ENCODE measurements around the gene WASF3. TPM values are rescaled to one million over a fixed set of nuclear protein-coding genes. Genes with fewer than 3 reads are reported as not detected.

Gene WASF3
- total RNA-seq, 1 donor from 2014 or later = not detected

DNA sequence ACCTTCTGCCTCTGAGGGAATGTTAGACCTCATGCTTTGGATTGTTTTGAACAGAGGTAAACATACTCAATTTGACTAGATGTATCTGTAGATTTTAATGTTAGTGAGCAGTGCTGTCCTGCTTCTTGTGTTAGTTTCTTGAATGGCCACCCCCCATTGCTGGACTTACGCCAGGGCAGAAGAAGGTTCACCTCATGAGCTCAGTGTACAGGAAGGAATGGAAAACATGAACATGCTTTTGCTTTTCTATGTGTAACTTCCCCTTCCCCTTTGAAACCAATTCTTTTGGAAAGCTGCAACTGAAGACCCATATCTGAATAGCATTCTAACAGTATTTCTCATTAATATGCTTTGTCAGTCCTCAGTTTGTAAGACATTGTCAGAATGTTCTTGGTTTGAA is 32.3 kb downstream of the WASF3 start:
- intact Hi-C loops (cut with micrococcal nuclease) = no loop called here

DNA sequence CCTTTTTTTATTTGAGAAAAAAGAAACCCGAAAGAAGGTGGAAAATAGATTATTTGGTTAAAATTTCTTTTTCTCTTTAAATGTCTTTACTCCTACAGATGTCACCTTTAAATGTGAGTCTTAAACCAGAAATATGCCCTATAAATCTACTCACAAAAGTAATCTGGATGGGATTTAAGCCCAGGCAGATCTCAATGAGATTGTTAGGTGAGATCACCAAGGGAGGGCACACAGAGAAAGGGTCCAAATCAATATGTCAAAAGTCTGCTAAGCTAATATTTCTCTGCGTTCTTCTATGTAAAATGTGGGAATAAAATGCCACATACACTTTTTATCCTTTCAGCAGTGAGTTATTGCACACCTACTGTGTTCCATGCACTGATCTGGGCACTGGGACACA is 32.9 kb downstream of the WASF3 start:
- intact Hi-C loops (cut with micrococcal nuclease) = no loop called here

DNA sequence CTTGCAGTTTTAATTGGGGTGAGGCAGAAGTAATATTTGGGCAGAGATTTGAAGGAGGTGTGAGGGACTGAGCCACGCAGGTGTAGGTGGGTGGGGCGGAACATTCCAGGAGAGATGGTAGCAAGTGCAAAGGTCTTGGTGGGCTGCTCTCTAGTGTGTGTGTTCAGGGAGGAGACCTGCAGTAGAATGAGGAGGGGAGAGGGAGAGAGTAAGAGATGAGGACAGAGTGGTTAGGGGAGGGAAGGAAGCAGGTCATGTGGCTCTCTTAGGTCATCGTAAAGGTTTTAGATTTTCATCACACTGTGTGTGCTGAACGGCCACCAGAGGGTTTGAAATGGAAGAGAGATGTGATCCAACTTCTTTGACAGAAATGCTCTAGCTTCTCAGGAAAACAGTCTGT is 33.5 kb downstream of the WASF3 start:
- intact Hi-C loops (cut with micrococcal nuclease) = no loop called here

DNA sequence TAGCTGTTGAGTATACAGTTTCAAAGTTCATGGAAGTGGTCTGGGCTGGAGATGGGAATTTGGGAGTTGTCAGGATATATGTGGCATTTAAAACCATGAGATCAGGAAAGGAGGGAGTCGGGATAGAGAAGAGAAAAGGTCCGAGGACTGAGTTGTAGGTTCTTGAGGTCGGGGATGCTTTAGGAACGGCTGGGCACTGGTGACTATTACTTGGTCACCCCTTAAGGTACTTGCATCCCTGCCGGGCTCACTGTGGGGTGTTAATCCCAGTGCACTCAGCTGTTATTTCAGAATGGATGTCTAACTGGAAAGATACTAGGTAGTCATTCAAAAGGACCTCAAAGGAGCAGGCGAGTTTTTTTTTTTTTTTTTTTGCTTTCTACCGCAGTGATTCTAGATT is 34.2 kb downstream of the WASF3 start:
- intact Hi-C loops (cut with micrococcal nuclease) = no loop called here

DNA sequence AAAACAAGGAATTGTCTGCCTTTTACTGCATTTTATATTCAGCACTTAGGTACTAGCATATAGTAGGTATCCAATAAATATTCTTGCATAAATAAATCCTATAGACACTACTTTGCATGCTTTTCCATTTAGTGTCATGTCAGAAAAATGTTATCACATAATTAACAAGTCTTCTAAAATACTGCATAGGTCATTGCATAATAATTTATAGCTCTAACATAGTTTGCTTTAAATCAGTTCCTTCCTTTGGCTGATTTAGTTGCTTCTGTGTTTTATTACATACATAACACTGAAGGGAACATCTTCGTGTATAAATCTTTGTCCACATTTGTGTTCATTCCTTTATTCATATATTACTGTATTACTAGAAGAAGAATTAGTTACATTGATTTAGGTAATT is 36.2 kb downstream of the WASF3 start:
- intact Hi-C loops (cut with micrococcal nuclease) = no loop called here

DNA sequence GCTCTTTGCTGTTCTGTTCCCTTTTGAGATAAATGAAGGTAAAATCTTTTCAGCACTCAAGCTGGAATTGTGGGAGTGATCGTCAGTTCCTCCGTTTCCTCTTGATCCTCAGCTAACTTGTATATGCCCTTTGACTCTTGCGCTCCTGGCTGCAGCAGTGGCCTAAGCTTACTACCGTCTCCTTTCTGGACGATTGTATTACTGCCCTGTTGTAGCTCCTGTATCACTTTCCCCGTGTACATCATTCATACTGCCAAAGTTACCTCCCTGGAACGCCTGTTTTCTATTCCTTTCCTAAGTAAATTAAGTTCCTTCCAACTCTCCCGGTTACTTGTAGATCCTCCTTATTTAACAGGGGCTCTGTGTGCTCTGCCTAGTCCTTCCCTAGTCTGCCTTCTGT is 36.9 kb downstream of the WASF3 start:
- intact Hi-C loops (cut with micrococcal nuclease) = no loop called here

DNA sequence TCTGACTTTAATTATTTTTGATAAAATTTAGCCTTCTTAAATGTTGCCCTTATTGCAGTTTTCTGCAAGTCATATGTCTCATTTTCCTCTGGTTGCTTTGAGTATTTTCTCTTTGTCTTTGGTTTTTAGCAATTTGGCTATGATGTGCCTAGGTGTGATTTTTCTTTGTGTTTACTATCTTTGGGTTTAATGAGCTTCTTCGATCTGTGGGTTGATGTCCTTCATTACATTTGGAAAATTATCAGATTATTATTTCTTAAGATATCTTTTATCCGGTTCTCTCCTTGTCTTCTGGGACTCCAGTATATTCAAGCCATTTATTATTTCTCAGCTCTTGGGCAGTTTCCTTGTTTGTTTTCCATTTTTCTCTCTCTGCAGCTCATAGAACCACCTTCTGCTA is 39.0 kb downstream of the WASF3 start:
- intact Hi-C loops (cut with micrococcal nuclease) = no loop called here

DNA sequence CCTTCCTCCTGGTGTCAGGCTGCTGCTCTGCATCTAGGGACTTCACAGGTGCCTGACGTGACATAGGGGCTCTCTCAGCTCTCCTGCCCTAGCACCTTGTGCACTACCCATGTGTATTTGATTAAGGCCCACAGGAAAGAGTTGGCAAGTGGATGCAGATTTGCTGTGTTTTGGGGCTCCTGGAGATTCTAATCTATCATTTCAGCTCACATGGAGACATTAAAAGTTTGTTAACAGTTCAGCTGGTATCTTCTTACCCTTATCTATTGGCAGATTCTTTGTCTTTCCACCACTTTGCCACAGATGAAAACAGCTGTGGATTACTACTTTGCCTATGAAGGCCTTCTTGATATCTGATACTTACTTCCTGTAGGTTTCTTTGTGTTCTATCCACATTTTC is 41.9 kb downstream of the WASF3 start:
- intact Hi-C loops (cut with micrococcal nuclease) = no loop called here

DNA sequence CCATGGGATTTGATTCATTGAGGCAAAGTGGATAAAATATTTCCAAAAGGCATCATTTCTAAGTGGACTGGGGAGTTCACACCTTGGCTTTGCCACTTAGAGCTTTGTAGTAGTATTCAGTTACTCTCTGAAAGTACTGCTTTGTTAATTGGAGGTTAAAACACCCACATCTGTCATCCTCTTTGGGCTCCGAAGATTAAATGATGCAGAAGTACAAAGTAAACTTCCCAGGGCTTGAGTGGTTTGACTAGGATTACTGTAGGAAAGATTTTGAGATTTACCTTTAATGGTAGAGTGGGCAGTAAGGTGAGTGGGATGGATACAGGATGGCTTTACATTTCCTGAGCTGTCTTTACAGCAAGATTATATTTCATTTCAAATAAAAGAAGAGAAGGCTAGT is 42.4 kb downstream of the WASF3 start:
- intact Hi-C loops (cut with micrococcal nuclease) = no loop called here

DNA sequence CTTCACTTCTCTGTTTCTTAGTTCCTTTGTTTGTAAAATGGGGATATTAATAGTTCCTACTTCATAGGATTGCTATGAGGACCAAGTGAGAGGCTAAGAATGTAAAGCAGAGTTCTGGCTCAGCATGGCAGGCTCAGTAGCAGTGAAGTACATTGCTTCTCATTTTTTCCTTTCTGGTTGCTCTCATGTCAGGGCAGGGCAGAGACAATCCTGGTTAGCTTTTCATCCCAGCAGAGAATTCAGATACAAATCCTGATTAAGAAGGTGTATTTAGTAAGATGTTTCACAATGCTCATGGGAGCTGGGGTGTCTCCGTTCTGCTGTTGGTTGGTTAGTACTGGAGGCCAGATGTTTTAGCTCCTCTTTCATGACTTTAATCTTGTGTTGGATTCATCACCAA is 42.9 kb downstream of the WASF3 start:
- intact Hi-C loops (cut with micrococcal nuclease) = no loop called here

DNA sequence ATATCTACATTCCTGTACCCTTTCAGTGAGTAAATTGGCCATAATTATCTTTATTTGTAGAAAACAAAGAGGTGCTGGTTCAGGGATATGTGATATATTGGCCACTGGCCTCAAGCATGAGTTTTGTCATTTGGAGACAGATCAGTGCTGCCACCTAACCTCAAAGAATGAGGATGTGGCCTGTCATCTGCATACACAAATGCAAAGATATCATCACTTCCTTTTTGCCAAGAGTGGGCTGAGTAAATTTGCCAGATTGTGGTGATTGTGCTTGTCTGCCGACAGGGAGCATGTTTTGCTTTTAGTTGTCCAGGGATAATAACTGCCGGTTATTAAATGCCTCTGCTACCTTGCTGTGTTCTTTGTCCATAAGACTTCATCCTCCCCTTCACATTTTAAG is 44.2 kb downstream of the WASF3 start:
- intact Hi-C loops (cut with micrococcal nuclease) = loop anchor here (1.0 kb wide), 1 partner anchor 119 kb away; no protein-coding TSS in a partner anchor

DNA sequence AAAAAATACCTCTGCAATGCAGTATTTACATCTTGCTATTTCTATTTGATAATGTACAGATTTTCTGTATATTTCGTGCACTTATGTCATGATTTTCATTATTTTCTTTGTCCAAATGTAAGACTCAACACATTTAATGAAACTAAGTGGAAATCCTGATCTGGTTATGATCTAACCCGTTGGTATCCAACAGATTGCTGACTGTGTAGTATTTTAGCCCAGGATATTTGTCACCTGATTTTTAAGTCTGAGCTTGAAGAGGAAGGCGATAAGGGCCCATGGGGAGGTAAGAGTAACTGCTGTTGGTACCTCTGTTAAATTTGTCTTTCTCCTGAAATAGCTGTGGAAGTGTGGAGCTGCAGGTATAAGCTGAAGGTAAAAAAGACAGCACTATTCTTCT is 45.3 kb downstream of the WASF3 start:
- intact Hi-C loops (cut with micrococcal nuclease) = no loop called here

DNA sequence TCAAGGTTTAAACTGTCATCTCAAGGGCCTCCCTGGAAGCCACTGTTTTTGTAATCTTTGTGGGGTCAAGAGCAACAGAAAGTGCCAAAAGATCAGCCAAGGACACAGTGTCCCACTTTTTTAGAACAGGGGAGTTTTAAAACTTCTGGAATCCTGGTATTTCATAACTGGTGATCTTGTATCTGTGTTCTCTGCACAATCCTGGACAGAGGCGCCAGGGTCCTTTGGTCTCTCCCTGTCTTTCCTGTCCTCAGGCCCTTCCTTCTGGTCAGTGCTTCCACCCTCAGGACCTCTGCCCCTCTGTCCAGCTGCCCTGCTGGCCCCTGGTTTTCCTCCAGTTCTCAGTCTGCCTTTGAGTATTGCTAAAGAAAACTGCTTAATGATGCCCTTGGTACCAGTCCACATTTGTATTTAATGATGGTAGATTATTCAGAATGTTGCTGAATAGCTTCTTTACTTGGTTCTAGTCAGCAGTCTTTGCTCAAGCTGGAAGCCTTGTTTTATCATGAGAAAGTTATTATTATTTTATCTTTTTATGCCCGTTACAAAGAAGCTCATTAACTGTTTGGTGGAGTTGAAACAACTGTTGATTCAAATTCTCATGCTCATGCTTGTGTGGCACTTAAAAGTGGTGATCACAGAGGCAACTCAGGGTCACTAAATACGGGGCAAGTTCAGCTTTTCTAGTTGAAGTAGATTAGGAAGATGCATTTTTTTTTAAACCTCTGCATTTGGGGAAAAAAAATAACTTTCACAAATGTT is 47.5 kb downstream of the WASF3 start:
- intact Hi-C loops (cut with micrococcal nuclease) = no loop called here

DNA sequence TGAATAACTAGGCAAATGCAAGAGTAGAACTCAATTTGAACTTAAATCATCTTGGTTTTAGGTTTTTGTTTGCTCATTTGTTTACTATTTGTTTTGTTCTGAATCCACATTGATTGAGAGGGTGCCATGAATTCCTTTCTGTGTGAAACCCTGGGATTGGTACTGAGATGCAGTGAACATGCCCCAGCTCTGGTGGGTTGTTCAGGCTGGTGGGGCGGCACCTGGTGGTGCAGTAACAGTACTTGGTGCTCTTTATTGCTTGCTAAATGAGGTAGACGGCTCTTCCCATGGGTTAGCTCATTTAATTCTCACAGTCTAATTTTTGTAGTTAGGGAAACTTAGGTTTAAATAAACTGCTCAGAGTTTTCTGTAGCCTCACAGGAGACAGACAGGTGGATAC is 48.4 kb downstream of the WASF3 start:
- intact Hi-C loops (cut with micrococcal nuclease) = no loop called here

DNA sequence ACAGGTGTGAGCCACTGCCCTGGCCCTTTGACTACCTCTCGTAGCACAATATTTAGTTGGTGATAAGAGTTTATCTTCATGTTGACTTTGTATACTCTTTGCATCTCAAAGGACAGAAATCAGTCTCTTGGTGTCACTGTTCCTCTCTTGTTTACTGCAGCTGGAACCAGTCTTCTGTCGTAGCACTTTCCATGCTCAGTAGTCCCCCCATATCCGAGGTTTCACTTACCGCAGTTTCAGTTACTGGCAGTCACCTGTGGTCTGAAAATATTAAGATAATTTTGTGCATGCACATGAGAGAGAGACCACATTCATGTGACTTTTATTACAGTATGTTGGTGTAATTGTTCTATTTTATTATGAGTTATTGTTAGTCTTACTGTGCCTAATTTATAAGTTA is 49.1 kb downstream of the WASF3 start:
- intact Hi-C loops (cut with micrococcal nuclease) = no loop called here

DNA sequence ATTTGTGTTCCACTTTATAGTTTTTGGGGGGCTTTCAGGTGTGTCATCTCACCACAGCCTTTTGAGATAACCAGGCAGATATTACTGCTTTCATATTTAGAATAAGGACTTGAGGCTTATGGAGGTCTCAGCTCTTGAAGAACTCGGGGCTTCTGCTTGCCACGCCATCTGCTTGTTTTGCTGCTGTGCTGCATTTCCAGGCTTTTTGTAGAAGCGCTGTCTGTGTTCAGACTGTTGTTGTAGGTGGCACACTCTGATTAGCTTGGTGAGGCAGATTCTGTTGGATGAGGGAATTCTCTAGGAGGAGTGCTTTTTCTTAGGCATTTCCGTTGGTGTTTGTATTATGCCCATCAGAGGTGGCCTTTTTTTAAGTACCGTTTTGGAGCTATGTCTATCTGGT is 57.2 kb downstream of the WASF3 start:
- intact Hi-C loops (cut with micrococcal nuclease) = no loop called here

DNA sequence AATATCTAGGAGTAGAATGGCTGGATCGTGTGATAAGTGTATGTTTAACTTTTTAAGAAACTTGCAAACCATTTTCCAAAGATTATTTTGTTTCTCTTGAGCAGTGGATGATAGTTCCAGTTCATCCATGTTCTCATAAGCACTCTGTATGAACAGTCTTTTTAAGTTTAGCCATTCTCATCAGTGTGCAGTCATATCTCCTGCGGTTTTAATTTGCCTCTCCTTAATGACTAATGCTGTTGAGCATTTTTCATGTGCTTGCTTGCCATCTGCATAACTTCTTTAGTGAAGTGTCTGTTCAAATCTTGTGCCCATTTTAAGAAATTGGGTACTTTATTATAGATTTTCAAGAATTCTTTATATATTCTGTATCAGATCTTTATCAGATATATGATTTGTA is 58.6 kb downstream of the WASF3 start:
- intact Hi-C loops (cut with micrococcal nuclease) = no loop called here

DNA sequence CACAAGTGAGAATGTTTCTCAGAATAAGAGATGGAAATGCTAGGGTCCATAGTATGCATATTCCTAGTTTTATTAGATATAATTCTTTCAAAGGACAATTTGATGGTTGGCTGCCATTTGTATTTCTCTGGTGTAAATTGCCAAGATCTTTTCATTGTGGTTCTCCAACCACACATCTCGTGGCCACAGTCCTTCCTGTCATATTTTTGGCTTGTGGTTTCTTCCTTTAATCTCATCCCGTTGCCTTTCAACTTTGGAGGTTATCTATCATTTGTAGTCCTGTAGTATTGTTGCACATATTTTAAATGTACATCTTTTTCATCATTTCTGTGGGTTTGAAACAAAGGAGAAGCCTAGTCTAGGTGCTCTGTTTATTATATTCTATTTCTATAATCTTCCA is 61.2 kb downstream of the WASF3 start:
- intact Hi-C loops (cut with micrococcal nuclease) = no loop called here

DNA sequence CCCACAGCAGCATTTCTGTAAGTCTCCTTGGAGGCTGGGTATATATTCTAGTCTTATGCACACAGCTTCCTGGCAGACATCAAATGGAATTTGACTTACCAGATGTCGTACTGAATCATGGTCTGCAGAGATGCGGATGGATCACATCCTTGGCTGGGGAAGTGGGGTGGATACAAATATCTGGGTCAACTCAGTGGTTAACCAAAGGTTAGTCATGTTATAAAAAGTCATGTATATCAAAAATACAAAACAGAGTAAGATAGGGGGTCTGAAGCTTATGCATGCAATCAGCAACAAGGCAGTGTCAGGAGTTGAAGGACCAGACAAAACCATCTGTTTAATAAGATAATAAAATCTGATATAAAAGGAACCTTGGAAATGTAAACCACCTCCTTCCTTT is 61.9 kb downstream of the WASF3 start:
- intact Hi-C loops (cut with micrococcal nuclease) = no loop called here

DNA sequence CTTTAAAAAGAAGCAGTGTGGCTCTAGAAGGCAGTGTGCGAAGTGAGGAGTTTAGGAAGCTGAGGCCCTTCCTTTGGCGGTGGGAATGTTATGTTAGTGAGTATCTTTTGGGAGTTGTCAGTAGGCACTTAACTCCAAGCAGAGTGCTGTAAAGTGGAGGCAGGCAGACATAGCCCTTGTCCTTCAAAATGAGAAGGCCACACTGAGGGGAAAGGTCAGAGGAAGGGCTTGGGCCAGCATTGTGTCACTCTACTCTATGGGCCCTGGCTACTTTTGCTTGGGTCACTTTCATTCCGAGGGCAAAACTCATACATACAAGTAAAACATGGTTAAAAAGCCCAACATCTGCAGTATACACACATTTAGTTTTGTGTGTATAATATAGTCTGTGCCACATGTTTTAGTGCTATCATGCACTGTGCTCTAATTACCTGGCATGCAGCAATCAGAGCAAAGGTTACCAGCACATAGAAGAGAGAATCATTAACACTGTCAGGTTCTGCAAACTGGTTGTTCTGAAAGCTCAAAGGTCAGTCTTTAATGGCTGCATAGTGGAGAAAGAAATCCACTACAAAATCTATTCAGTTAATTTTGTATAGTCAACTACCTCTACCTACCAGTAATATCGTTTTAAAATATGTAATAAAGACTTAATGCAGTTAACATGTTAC is 64.4 kb downstream of the WASF3 start:
- intact Hi-C loops (cut with micrococcal nuclease) = no loop called here

DNA sequence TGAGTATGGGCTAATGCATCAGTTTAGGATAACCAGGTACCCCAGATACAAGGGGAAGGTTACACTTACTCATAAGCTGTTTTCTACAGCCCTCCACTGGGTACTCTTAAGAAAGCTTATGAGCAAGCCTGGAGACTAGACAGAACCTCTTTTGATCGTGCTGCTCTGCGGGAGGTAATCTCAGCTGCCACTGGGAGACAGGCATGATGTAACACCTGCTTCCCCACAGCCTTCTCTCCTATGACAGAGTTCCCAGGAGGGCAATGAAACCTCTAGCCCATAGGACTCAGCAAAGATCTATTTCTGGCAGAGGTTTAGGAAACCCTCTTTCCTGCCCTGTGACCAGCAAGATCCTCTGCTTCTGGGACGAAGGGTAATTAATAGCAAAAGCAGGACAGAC is 65.6 kb downstream of the WASF3 start:
- intact Hi-C loops (cut with micrococcal nuclease) = no loop called here

DNA sequence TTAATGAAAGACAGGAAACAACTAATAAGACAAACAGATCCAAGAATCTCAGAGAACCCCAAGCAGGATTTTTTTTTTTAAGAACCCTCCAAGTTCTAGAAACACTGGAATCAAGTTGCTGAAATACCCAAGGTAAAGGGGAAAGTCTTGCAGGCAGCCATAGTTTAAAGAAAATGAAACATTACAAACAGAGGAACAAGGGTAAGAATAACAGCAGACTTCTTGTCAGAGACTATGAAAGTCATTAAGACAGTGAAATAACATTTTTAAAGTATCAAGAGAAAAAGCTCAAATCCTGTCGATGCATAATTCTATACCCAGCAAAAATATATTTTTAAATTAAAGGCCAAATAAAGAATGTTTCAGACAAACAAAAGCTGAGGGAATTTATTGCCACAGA is 67.1 kb downstream of the WASF3 start:
- intact Hi-C loops (cut with micrococcal nuclease) = no loop called here

DNA sequence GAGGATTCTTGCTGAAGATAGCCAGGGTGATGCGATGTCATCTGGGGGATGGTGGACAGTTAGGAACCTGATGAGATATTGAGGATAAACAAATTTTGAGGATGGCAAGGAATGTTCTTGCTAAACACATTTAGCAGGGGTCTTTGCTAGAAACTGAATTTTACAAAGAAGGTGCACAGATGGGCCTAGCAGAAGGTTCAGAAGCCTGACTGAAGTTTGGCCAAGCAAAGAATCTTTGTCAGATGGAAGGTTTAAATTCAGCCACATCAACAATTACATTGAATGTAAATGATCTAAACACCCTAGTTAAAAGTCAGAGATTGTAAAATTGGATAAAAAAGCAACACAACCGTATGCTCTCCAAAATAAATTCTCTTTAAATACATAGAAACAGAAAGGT is 68.8 kb downstream of the WASF3 start:
- intact Hi-C loops (cut with micrococcal nuclease) = no loop called here

Data from T-helper 1 cell treated with Interleukin-12 subunit alpha and Interleukin-12 subunit beta and Interleukin-4 antibody, amounts not matched to agents 30 ng/mL and 1 ng/mL, for 36 hours (primary cell).